ENCODE measurements around the gene CLEC11A.
"Not testable (repeated sequence)": the region's sequence is repeated elsewhere in the genome, so short reads cannot be mapped to it uniquely, and the experiment has no call there.

Gene CLEC11A

DNA sequence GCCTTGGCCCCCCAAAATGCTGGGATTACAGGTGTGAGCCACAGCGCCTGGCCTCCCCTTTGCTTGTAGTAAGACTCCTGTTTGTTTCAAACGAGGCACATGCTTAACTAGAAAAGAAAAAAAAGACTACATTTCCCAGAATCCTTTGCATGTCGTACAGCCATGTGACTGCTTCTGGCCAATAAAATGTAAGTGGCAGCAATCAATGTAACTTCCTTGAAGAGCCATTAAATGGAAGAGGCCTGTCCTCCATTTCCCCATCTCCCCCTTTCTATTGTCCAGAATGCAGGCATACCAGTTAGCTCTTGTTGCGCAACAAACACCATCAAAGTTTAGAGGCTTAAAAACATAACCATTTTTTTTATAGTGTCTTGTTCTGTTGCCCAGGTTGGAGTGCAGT is 36.7 kb downstream of the CLEC11A start:
- no peak for TF ChIP-seq CTCF (IDR thresholded peaks at IDR 0.05; ENCODE audit: low read depth, low read length)
- DNase-seq (ENCODE audit: low read depth in 2 of 2): peak; percentile 28 to 48
- no peak overlapping the region for H3K4me3 ChIP-seq (replicated peaks in 1 of 2; ENCODE audit: low read depth in 2 of 2, low read length in 2 of 2)

GRCh38 chr19:50761501-50761900 is 38.3 kb downstream of the CLEC11A start:
- DNase-seq (ENCODE audit: low read depth in 2 of 2); H3K4me3 ChIP-seq (replicated peaks in 1 of 2; ENCODE audit: low read depth in 2 of 2, low read length in 2 of 2): not testable (repeated sequence)

- not testable (repeated sequence) for H3K4me3 ChIP-seq (replicated peaks in 1 of 2; ENCODE audit: low read depth in 2 of 2, low read length in 2 of 2); DNase-seq (ENCODE audit: low read depth in 2 of 2)
Observed at GRCh38 chr19:50763521-50763920, 40.4 kb downstream of the CLEC11A start.

- no peak overlapping the region for H3K4me3 ChIP-seq (replicated peaks in 1 of 2; ENCODE audit: low read depth in 2 of 2, low read length in 2 of 2)
- DNase-seq (ENCODE audit: low read depth in 2 of 2): no peak
- TF ChIP-seq CTCF (IDR thresholded peaks at IDR 0.05; ENCODE audit: low read depth, low read length): no peak
Observed at GRCh38 chr19:50764409-50764808, 41.2 kb downstream of the CLEC11A start.

DNA sequence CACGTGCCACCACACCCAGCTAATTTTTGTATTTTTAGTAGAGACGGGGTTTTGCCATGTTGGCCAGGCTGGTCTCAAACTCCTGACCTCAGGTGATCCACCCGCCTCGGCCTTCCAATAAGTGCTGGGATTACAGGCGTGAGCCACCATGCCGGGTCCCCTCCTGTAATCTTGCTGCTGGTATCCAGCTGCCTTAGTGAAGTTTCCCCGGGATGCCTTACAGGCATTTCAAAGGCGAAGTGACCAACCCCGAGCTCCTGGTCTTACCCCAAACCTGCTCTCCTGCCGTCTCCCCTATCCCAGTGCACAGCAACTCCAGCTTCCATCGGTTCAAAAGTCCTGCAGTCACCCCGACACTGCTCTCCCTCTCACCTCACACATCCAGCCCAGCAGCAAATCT is 43.6 kb downstream of the CLEC11A start:
- H3K4me3 ChIP-seq (replicated peaks in 1 of 2; ENCODE audit: low read depth in 2 of 2, low read length in 2 of 2); DNase-seq (ENCODE audit: low read depth in 2 of 2): not testable (repeated sequence)

DNA sequence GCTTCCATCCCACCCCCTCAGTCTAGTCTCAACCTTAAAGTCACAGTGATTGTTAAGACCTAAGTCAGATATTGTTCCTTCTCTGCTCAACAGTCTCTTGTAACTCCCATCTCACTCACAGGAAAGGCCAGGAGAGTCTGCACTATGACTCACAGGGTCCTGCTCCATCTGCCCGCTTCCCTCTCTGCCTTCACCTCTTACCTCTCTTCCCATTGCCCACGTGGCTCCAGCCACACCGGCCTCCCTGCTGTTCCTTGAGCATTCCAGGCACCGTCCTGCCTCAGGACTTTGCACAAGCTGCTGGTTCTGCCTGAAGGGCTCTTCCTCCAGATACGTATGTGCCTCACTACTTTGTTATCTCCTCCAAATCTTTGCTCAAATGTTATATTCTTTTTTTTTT is 44.1 kb downstream of the CLEC11A start:
- DNase-seq (ENCODE audit: low read depth in 2 of 2); H3K4me3 ChIP-seq (replicated peaks in 1 of 2; ENCODE audit: low read depth in 2 of 2, low read length in 2 of 2): not testable (repeated sequence)

DNA sequence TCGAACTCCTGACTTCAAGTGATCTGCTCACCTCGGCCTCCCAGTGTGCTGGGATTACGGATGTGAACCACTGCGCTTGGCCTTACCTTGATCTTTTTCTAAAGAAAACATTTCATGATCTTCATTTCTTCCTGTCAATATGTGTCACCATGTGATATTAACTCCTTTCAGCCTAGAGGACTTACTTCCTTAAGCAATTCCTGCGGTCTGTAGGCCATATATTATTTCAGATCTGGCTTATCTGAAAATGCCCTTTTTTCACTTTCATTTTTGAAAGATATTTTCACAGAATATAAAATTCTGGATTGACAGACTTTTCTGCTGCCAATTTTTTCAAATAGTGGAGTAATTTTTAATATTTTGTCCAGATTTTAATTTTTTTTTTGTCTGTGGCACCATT is 45.1 kb downstream of the CLEC11A start:
- no peak for DNase-seq (ENCODE audit: low read depth in 2 of 2)
- no peak for TF ChIP-seq CTCF (IDR thresholded peaks at IDR 0.05; ENCODE audit: low read depth, low read length)
- no peak overlapping the region for H3K4me3 ChIP-seq (replicated peaks in 1 of 2; ENCODE audit: low read depth in 2 of 2, low read length in 2 of 2)

DNA sequence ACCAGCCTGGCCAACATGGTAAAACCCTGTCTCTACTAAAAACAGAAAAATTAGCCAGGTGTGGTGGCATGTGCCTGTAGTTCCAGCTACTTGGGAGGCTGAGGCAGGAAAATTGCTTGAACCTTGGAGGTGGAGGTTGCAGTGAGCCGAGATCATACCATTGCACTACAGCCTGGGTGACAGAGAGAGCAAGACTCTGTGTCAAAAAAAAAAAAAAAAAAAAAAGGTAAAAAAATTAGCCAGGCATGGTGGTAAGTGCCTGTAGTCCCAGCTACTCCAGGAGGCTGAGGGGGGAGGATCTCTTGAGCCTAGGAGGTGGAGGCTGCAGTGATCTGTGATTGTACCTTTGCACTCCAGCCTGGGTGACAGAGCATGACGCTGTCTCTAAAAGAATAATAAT is 47.0 kb downstream of the CLEC11A start, which contains the start of gene GPR32:
Gene GPR32 (plus strand): TSS at position 301 of the 400 bp plus-strand sequence. CDS start 137 bp downstream, outside the sequence.
- H3K4me3 ChIP-seq (replicated peaks in 1 of 2; ENCODE audit: low read depth in 2 of 2, low read length in 2 of 2); DNase-seq (ENCODE audit: low read depth in 2 of 2): not testable (repeated sequence)

GRCh38 chr19:50770888-50771287 is 47.7 kb downstream of the CLEC11A start:
- no peak for DNase-seq (ENCODE audit: low read depth in 2 of 2)
- TF ChIP-seq CTCF (IDR thresholded peaks at IDR 0.05; ENCODE audit: low read depth, low read length): no peak
- no peak overlapping the region for H3K4me3 ChIP-seq (replicated peaks in 1 of 2; ENCODE audit: low read depth in 2 of 2, low read length in 2 of 2)

- peak; percentile 20 to 48 for DNase-seq (ENCODE audit: low read depth in 2 of 2)
- no peak for TF ChIP-seq CTCF (IDR thresholded peaks at IDR 0.05; ENCODE audit: low read depth, low read length)
- H3K4me3 ChIP-seq (replicated peaks in 1 of 2; ENCODE audit: low read depth in 2 of 2, low read length in 2 of 2): no peak overlapping the region
Observed at GRCh38 chr19:50772476-50772875, 49.3 kb downstream of the CLEC11A start.

DNA sequence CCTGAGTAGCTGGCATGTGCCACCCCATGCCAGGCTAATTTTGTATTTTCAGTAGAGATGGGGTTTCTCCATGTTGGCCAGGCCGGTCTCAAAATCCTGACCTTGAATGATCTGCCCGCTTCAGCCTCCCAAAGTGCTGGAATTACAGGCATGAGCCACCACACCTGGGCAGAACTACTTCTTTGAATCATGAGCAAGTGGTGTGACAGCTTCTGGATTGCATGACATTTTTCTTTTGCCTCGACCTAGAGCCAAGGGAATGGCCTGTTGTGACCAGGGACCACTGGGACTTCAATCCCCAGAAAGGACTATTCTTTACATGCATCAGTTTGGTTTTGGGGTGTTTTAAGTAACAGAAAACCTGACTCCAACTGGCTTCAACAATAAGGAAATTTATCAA is 49.7 kb downstream of the CLEC11A start:
- not testable (repeated sequence) for H3K4me3 ChIP-seq (replicated peaks in 1 of 2; ENCODE audit: low read depth in 2 of 2, low read length in 2 of 2)

GRCh38 chr19:50773454-50773853 is 50.3 kb downstream of the CLEC11A start:
- not testable (repeated sequence) for DNase-seq (ENCODE audit: low read depth in 2 of 2); H3K4me3 ChIP-seq (replicated peaks in 1 of 2; ENCODE audit: low read depth in 2 of 2, low read length in 2 of 2)

More for the DNA sequence above, 49.7 kb downstream of the CLEC11A start:
- not testable (repeated sequence) for DNase-seq (ENCODE audit: low read depth in 2 of 2)
